Skeletal muscle satellite cell (primary cell): ENCODE results near the gene ARL14EPL.
"Not testable (repeated sequence)": the region's sequence is repeated elsewhere in the genome, so short reads cannot be mapped to it uniquely, and the experiment has no call there.

Source experiments
- H3K27me3 ChIP-seq: 2 replicates; pipeline ENCODE4 v1.7.0; 2013; ENCODE audit warnings: low read length; ENCODE audit not compliant: control insufficient read depth, insufficient read depth
- H3K36me3 ChIP-seq: 2 replicates; pipeline ENCODE4 v1.7.0; 2013; ENCODE audit warnings: mild to moderate bottlenecking, control low read depth, low read length; ENCODE audit not compliant: insufficient read depth
- H3K4me1 ChIP-seq: 2 replicates; pipeline ENCODE4 v1.7.0; 2013; ENCODE audit warnings: low read length; ENCODE audit not compliant: control insufficient read depth, insufficient read depth
- H3K4me2 ChIP-seq: 2 replicates; pipeline ENCODE4 v1.7.0; 2013; ENCODE audit warnings: mild to moderate bottlenecking, low read length
- H3K4me3 ChIP-seq: 2 replicates; pipeline ENCODE4 v1.7.0; 2013; ENCODE audit warnings: low read length
- H3K9ac ChIP-seq: 2 replicates; pipeline ENCODE4 v1.7.0; 2013; ENCODE audit warnings: mild to moderate bottlenecking, low read depth, low read length, moderate library complexity
- H3K9me3 ChIP-seq: replicated peaks from 2 replicates; pipeline ENCODE4 v1.7.0; 2013; ENCODE audit warnings: mild to moderate bottlenecking, control low read depth, low read length

The ARL14EPL gene

GRCh38 chr5:116088062-116088461, 55.8 kb downstream of the ARL14EPL start:
- H3K4me2 ChIP-seq = no peak overlapping the region
- H3K4me3 ChIP-seq = no peak overlapping the region
- H3K36me3 ChIP-seq = peaks cover 18% of the 10 kb centered on the region
- no peak overlapping the region for H3K9ac ChIP-seq
- no peaks in the 10 kb centered on the region for H3K9me3 ChIP-seq
- no peaks in the 10 kb centered on the region for H3K27me3 ChIP-seq
- peaks cover 9% of the 10 kb centered on the region for H3K4me1 ChIP-seq

- peaks cover 39% of the 10 kb centered on the region for H3K36me3 ChIP-seq
- no peak overlapping the region for H3K4me2 ChIP-seq
- no peak overlapping the region for H3K9ac ChIP-seq
- H3K4me3 ChIP-seq = no peak overlapping the region
- no peaks in the 10 kb centered on the region for H3K4me1 ChIP-seq
- H3K9me3 ChIP-seq = no peaks in the 10 kb centered on the region
- H3K27me3 ChIP-seq = no peaks in the 10 kb centered on the region
These were observed 58.0 kb downstream of the ARL14EPL start for GRCh38 chr5:116090302-116090701.

DNA sequence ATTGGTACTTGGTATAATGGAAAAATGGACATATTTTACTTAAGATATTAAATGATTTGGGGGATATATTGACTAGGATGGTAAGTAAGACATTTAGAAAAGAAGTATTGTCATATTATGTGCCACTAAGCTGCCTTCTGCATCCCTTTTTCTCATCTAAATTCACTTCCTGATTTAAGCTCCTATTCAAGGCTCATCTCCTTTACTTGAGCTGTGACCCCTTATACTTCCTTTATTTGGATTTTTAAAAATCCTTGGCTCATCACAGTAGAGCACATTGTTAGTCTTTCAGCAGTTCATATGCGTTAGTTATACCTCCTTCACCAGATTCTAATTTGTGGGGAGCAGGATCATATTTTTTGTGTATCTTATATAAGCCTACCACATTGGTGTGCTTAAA, 59.1 kb downstream of the ARL14EPL start:
- Histone ChIP-seq H3K4me2 (no peak overlapping the region), H3K4me1 (no peaks in the 10 kb centered on the region), H3K9me3 (no peaks in the 10 kb centered on the region), H3K9ac (no peak overlapping the region), H3K36me3 (peaks cover 43% of the 10 kb centered on the region), H3K27me3 (no peaks in the 10 kb centered on the region), H3K4me3 (no peak overlapping the region)

DNA sequence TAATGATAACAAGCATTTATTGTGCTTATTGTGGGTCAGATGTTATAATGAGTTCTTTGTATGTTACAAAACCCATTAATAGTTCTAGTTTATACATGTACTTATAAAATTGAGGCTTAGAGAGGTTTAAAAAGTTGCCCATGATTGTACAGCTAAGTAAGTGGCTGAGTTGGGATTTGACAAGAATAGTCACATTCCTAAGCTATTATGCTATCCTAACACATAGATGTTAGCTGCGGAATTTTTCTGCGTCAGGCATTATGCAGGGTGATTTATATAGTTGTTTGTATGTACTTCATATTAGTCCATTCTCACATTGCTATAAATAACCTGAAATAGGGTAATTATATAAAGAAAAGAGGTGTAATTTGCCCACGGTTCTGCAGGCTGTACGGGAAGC, 65.0 kb downstream of the ARL14EPL start:
- Histone ChIP-seq H3K4me3 (no peak overlapping the region), H3K4me1 (no peaks in the 10 kb centered on the region), H3K4me2 (no peak overlapping the region), H3K27me3 (no peaks in the 10 kb centered on the region), H3K9me3 (no peaks in the 10 kb centered on the region), H3K36me3 (peaks cover 33% of the 10 kb centered on the region), H3K9ac (no peak overlapping the region)

DNA sequence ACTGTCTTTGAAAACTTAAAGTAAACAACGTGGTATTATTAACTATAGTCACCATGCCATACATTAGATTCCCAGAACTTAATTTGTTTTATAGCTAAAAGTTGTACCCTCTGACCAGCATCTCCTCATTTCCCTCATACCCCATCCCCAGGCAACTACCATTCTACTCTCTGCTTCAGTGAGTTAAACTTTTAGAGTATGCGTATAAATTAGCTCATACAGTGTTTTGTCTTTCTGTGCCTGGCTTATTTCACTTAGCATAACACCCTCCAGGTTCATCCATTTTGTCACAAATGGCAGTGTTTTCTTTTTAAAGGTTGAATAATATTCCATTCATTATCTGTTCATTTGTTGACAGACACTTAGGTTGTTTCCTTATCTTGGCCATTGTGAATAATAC, 66.7 kb downstream of the ARL14EPL start:
- Histone ChIP-seq H3K4me2 (no peak overlapping the region), H3K9ac (no peak overlapping the region), H3K4me1 (no peaks in the 10 kb centered on the region), H3K27me3 (no peaks in the 10 kb centered on the region), H3K36me3 (peaks cover 16% of the 10 kb centered on the region), H3K4me3 (no peak overlapping the region), H3K9me3 (no peaks in the 10 kb centered on the region)

DNA sequence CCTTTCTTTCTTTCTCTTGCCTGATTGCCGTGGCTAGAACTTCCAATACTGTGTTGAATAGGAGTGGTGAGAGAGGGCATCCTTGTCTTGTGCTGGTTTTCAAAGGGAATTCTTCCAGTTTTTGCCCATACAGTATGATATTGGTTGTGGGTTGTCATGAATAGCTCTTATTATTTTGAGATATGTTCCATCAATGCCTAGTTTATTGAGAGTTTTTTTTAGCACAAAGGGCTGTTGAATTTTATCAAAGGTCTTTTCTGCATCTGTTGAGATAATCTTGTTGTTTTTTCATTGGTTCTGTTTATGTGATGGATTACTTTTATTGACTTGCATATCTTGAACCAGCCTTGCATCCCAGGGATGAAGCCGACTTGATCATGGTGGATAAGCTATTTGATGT, 72.7 kb downstream of the ARL14EPL start:
- not testable (repeated sequence) for H3K4me3 ChIP-seq, H3K9me3 ChIP-seq, H3K27me3 ChIP-seq, H3K4me1 ChIP-seq, H3K9ac ChIP-seq, H3K4me2 ChIP-seq, H3K36me3 ChIP-seq
